Measurements from ENCODE around the gene TMPRSS12. TPM values are rescaled to one million over a fixed set of nuclear protein-coding genes. Genes with fewer than 3 reads are reported as not detected.
"Not testable (repeated sequence)": the region's sequence is repeated elsewhere in the genome, so short reads cannot be mapped to it uniquely, and the experiment has no call there.

The TMPRSS12 gene
- total RNA-seq, 1 experiment from 2014 or later = not detected

- intact Hi-C loops (cut with micrococcal nuclease) = no loop called here
- H3K79me2 ChIP-seq (ENCODE audit: low read length) = no peaks in the 10 kb centered on the region
Measured at GRCh38 chr12:50820177-50820576, 22.5 kb upstream of the TMPRSS12 start.

GRCh38 chr12:50822082-50822481, 20.6 kb upstream of the TMPRSS12 start:
- no TSS peak for BruUV-seq (replicated peaks)
- POLR2A ChIA-PET (ENCODE audit: unreplicated experiment) = no interaction called here
- TF ChIP-seq EZH2phosphoT487 (IDR thresholded peaks at IDR 0.05; ENCODE audit: borderline replicate concordance, low read length) (no peak), CTCF (conservative IDR thresholded peaks at IDR 0.05; ENCODE audit: low read depth, low read length) (no peak), EZH2 (IDR thresholded peaks at IDR 0.05; ENCODE audit: low read length, unreplicated experiment) (no peak)
- Histone ChIP-seq H3K4me1 (ENCODE audit: insufficient read depth, low read length) (no peaks in the 10 kb centered on the region), H3K4me2 (ENCODE audit: low read length) (no peak overlapping the region), H3K27me3 (ENCODE audit: low read length) (no peaks in the 10 kb centered on the region), H3F3A (ENCODE audit: low read length, unreplicated experiment) (no peaks in the 10 kb centered on the region), H3K9me3 (ENCODE audit: low read length) (no peaks in the 10 kb centered on the region), H3K27ac (ENCODE audit: low read length) (no peak overlapping the region), H3K9me2 (replicated peaks; ENCODE audit: low read length) (no peaks in the 10 kb centered on the region), H2AFZ (ENCODE audit: low read length) (no peak overlapping the region), H3K4me3 (ENCODE audit: low read length) (no peak overlapping the region), H3K9ac (ENCODE audit: low read length) (no peak overlapping the region), H3K36me3 (ENCODE audit: low read depth, low read length) (no peaks in the 10 kb centered on the region; the same call in 1 of the 2 replicates), H4K20me1 (ENCODE audit: low read length) (no peaks in the 10 kb centered on the region), H3K79me2 (ENCODE audit: low read length) (no peaks in the 10 kb centered on the region)
- no peak for DNase-seq
- CTCF ChIA-PET = no interaction called here
- intact Hi-C loops (cut with micrococcal nuclease) = no loop called here
- ATAC-seq = no peak

More at GRCh38 chr12:50820177-50820576, 22.5 kb upstream of the TMPRSS12 start:
- ATAC-seq (no peak), DNase-seq (no peak)
- Histone ChIP-seq H3K36me3 (ENCODE audit: low read depth, low read length) (peaks cover 10% of the 10 kb centered on the region), H3K9me2 (replicated peaks; ENCODE audit: low read length) (no peaks in the 10 kb centered on the region), H3K27ac (ENCODE audit: low read length) (no peak overlapping the region), H2AFZ (ENCODE audit: low read length) (no peak overlapping the region), H3K9ac (ENCODE audit: low read length) (no peak overlapping the region), H3K27me3 (ENCODE audit: low read length) (no peaks in the 10 kb centered on the region), H3K9me3 (ENCODE audit: low read length) (no peaks in the 10 kb centered on the region), H3K4me3 (ENCODE audit: low read length) (no peak overlapping the region), H4K20me1 (ENCODE audit: low read length) (no peaks in the 10 kb centered on the region), H3F3A (ENCODE audit: low read length, unreplicated experiment) (no peaks in the 10 kb centered on the region), H3K4me2 (ENCODE audit: low read length) (no peak overlapping the region), H3K4me1 (ENCODE audit: insufficient read depth, low read length) (no peaks in the 10 kb centered on the region)
- ChIA-PET CTCF (no interaction called here), POLR2A (ENCODE audit: unreplicated experiment) (no interaction called here)
- TF ChIP-seq EZH2phosphoT487 (IDR thresholded peaks at IDR 0.05; ENCODE audit: borderline replicate concordance, low read length) (no peak), EZH2 (IDR thresholded peaks at IDR 0.05; ENCODE audit: low read length, unreplicated experiment) (no peak), CTCF (conservative IDR thresholded peaks at IDR 0.05; ENCODE audit: low read depth, low read length) (no peak)
- no TSS peak for BruUV-seq (replicated peaks)

DNA sequence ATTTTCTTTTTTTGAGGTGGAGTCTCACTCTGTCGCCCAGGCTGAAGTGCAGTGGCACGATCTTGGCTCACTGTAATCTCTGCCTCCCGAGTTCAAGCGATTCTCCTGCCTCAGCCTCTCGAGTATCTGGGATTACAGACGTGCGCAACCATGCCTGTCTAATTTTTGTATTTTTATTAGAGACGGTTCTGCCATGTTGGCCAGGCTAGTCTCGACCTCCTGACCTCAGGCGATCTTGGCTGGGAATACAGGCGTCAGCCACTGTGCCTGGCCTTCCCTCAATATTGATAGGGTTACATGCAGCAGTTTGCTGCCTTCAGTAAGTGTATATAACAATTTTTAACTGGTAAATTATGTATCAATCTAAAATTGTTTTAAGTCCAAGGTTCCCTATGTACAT, 19.0 kb upstream of the TMPRSS12 start:
- H3K9me3 ChIP-seq (ENCODE audit: low read length); H2AFZ ChIP-seq (ENCODE audit: low read length); H4K20me1 ChIP-seq (ENCODE audit: low read length); H3F3A ChIP-seq (ENCODE audit: low read length, unreplicated experiment); H3K9me2 ChIP-seq (replicated peaks; ENCODE audit: low read length); H3K4me1 ChIP-seq (ENCODE audit: insufficient read depth, low read length); DNase-seq; H3K36me3 ChIP-seq (ENCODE audit: low read depth, low read length); BruUV-seq (replicated peaks); H3K79me2 ChIP-seq (ENCODE audit: low read length); intact Hi-C loops (cut with micrococcal nuclease); POLR2A ChIA-PET (ENCODE audit: unreplicated experiment); H3K4me2 ChIP-seq (ENCODE audit: low read length); H3K27ac ChIP-seq (ENCODE audit: low read length); H3K4me3 ChIP-seq (ENCODE audit: low read length); H3K27me3 ChIP-seq (ENCODE audit: low read length); ATAC-seq; H3K9ac ChIP-seq (ENCODE audit: low read length): not testable (repeated sequence)
- CTCF ChIA-PET = interaction anchor here (0.5 kb wide), 1 partner anchor 55 kb away, joined by 3 read pairs; no protein-coding TSS in a partner anchor
